Measurements from ENCODE around the gene AQP1.

The AQP1 gene

GRCh38 chr7:30865821-30866220 lies 45.8 kb upstream of the AQP1 start:
- TF ChIP-seq, protein P1, sequence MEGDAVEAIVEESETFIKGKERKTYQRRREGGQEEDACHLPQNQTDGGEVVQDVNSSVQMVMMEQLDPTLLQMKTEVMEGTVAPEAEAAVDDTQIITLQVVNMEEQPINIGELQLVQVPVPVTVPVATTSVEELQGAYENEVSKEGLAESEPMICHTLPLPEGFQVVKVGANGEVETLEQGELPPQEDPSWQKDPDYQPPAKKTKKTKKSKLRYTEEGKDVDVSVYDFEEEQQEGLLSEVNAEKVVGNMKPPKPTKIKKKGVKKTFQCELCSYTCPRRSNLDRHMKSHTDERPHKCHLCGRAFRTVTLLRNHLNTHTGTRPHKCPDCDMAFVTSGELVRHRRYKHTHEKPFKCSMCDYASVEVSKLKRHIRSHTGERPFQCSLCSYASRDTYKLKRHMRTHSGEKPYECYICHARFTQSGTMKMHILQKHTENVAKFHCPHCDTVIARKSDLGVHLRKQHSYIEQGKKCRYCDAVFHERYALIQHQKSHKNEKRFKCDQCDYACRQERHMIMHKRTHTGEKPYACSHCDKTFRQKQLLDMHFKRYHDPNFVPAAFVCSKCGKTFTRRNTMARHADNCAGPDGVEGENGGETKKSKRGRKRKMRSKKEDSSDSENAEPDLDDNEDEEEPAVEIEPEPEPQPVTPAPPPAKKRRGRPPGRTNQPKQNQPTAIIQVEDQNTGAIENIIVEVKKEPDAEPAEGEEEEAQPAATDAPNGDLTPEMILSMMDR (IDR thresholded peaks at IDR 0.05; ENCODE audit: insufficient read depth, low read length, poor library complexity, severe bottlenecking), result no peak

DNA sequence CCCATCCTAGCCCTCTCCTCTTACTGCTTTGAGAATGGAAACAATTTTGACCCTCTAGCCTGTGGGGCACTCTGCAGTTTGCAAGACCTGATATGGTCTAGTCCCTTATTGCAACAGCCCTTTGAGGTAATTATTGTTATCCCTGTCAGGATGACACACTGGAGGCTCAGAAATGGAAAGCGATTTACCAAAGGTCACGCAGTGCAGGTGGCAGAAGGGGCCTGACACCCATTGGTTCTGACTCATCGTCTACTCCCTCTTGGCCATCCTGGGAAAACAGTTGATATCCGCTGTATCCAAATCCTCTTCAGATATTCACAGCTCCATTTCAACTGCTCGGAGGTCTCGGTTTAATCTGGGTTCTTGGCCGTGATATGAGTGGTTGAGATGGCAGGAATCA lies 44.7 kb upstream of the AQP1 start:
- no peaks in the 10 kb centered on the region; the same call in 1 of the 2 replicates for H3K27me3 ChIP-seq (replicated peaks; ENCODE audit: control insufficient read depth, insufficient read depth, low read length)
- TF ChIP-seq, protein P1 (IDR thresholded peaks at IDR 0.05; ENCODE audit: insufficient read depth, low read length, poor library complexity, severe bottlenecking), result no peak
- DNase-seq (ENCODE audit: extremely low read depth, insufficient read length), result no peak
- no peaks in the 10 kb centered on the region for H3K36me3 ChIP-seq (ENCODE audit: control insufficient read depth, insufficient read depth, low read length)
- H3K4me3 ChIP-seq (replicated peaks; ENCODE audit: low read depth, low read length), result no peak overlapping the region

More at GRCh38 chr7:30865821-30866220, 45.8 kb upstream of the AQP1 start:
- Histone ChIP-seq H3K4me3 (replicated peaks; ENCODE audit: low read depth, low read length) (no peak overlapping the region), H3K27me3 (replicated peaks; ENCODE audit: control insufficient read depth, insufficient read depth, low read length) (no peaks in the 10 kb centered on the region; the same call in 1 of the 2 replicates), H3K36me3 (ENCODE audit: control insufficient read depth, insufficient read depth, low read length) (no peaks in the 10 kb centered on the region)
- no peak for DNase-seq (ENCODE audit: extremely low read depth, insufficient read length)

- H3K36me3 ChIP-seq (ENCODE audit: control insufficient read depth, insufficient read depth, low read length), result no peaks in the 10 kb centered on the region
- H3K4me3 ChIP-seq (replicated peaks; ENCODE audit: low read depth, low read length), result no peak overlapping the region
- H3K27me3 ChIP-seq (replicated peaks; ENCODE audit: control insufficient read depth, insufficient read depth, low read length), result no peaks in the 10 kb centered on the region; the same call in 1 of the 2 replicates
- DNase-seq (ENCODE audit: extremely low read depth, insufficient read length), result no peak
- TF ChIP-seq, protein P1 (IDR thresholded peaks at IDR 0.05; ENCODE audit: insufficient read depth, low read length, poor library complexity, severe bottlenecking), result no peak
Measured at GRCh38 chr7:30867483-30867882, 44.2 kb upstream of the AQP1 start.

DNA sequence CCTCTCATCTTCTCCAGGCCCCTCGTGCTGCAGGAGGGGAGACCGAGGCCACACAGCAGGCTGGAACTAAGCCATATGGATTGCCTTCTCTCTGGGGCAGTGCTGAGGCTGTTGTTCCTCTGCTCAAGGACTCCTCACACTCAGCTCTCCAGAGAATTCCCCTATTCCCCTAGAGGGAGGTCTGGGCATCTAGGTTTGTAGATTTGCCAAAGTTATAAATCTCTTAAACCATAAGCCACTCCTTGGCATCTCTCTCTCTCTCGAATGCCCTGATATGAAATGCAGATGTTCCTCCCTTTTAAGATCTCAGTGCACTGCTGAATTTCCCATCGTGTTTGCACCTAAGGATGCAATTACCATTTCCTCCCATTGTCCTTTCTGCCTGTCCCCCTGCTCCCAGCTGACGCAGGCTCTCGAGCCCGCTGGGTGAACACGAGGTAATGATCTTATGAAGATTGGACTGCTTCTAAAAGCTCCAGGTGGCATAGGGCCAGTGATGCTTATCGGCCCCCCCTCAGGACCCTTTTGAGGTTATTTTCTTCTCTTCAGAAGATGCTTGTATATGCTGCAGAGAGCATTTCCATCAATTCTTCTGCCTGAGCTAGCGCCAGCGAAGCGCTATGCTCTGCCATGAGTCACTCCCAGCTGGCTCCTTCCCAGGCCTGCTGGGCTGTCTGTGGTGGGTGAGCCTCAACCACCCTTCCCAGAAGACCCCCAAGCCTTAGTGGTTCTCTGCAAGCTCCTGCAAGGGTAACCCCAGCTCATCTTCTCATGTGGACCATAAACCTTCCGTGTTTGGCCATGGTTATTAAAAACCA lies 41.6 kb upstream of the AQP1 start:
- no peaks in the 10 kb centered on the region; the same call in 1 of the 2 replicates for H3K27me3 ChIP-seq (replicated peaks; ENCODE audit: control insufficient read depth, insufficient read depth, low read length)
- TF ChIP-seq, protein P1 (IDR thresholded peaks at IDR 0.05; ENCODE audit: insufficient read depth, low read length, poor library complexity, severe bottlenecking), result no peak
- H3K4me3 ChIP-seq (replicated peaks; ENCODE audit: low read depth, low read length), result no peak overlapping the region
- no peaks in the 10 kb centered on the region for H3K36me3 ChIP-seq (ENCODE audit: control insufficient read depth, insufficient read depth, low read length)
- no peak for DNase-seq (ENCODE audit: extremely low read depth, insufficient read length)

DNA sequence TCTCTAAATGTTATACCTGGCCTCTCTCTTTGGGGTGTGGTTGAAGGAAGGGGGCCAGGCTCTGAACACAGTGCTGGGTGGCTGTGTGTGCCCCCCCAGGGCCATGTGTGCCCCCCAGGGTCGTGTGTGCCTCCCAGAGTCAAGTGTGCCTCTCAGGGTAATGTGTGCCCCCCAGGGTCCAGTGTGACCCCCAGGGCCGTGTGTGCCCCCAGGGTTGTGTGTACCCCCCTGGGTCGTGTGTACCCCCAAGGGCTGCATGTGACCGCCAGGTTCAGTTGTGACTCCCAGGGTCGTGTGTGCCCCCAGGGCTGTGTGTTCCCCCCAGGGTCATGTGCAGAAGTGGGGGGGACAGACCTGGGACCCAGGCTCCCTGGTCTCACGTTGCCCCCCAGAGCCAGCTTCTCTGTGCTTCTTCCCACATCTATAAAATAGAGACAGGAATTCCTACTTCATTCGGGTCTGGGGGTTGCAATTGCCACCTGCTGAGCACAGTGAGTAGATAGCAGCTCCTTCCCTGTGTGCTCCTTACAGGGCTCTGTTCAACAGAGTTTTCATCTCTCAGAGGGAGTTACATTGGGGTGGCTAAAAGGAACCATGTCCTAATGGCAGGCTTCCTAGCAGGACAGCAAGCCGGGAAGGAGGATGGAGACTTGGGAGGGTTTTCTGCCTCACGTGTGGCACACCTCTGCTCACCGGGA lies 40.7 kb upstream of the AQP1 start:
- TF ChIP-seq, protein P1 (IDR thresholded peaks at IDR 0.05; ENCODE audit: insufficient read depth, low read length, poor library complexity, severe bottlenecking), result no peak
- Histone ChIP-seq H3K4me3 (replicated peaks; ENCODE audit: low read depth, low read length) (no peak overlapping the region), H3K27me3 (replicated peaks; ENCODE audit: control insufficient read depth, insufficient read depth, low read length) (no peaks in the 10 kb centered on the region; the same call in 1 of the 2 replicates), H3K36me3 (ENCODE audit: control insufficient read depth, insufficient read depth, low read length) (no peaks in the 10 kb centered on the region)
- no peak for DNase-seq (ENCODE audit: extremely low read depth, insufficient read length)

Measured in GM06990 (cell line).